Esophagus (tissue), 2 donors: Measurements from ENCODE around the gene TTLL1. TPM values are rescaled to one million over a fixed set of nuclear protein-coding genes. Genes with fewer than 3 reads are reported as not detected.
A peak's percentile ranks its signal among the peaks of the same experiment; 100 is the strongest.

Experiments used
- H3K27ac ChIP-seq, 2 donors: one replicate each; pipeline ENCODE4 v1.5.1; 2013; ENCODE audit warnings: low read depth in 2 of 2, mild to moderate bottlenecking in 2 of 2, inconsistent platforms in 1 of 2, low read length in 1 of 2, moderate library complexity in 1 of 2
- H3K27me3 ChIP-seq, 2 donors: one replicate each; pipeline ENCODE4 v1.6.1; 2013; ENCODE audit warnings: low read length in 2 of 2, control low read depth in 1 of 2, mild to moderate bottlenecking in 1 of 2; ENCODE audit not compliant: insufficient read depth in 2 of 2, control insufficient read depth in 1 of 2
- H3K36me3 ChIP-seq, 2 donors: one replicate each; pipeline ENCODE4 v1.6.1; 2013; ENCODE audit warnings: low read length in 1 of 2; ENCODE audit not compliant: control insufficient read depth in 2 of 2, insufficient read depth in 2 of 2
- H3K4me1 ChIP-seq, 2 donors: one replicate each; pipeline ENCODE4 v1.6.1; 2013; ENCODE audit warnings: low read length in 1 of 2; ENCODE audit not compliant: control insufficient read depth in 2 of 2, insufficient read depth in 2 of 2
- H3K4me3 ChIP-seq, 2 donors: one replicate each; pipeline ENCODE4 v1.5.1; 2013; ENCODE audit warnings: low read length in 2 of 2, mild to moderate bottlenecking in 2 of 2, low read depth in 1 of 2, moderate library complexity in 1 of 2
- H3K9me3 ChIP-seq, 2 donors: one replicate each; pipeline ENCODE4 v1.6.1; 2013; ENCODE audit warnings: mild to moderate bottlenecking in 2 of 2, low read depth in 1 of 2, low read length in 1 of 2, moderate library complexity in 1 of 2; ENCODE audit not compliant: control insufficient read depth in 2 of 2, insufficient read depth in 1 of 2
- WGBS, 2 donors: extraction: QIAGEN DNeasy Blood & Tissue Kit; methylation state at CpG; one replicate each; pipeline ENCODE4 v1.1.7; 2013; 5-methylcytosine and 5-hydroxymethylcytosine counted together
- polyA plus RNA-seq, 2 donors: library from polyadenylated mRNA; stranded (reverse); fragments of 200-250 nt; gene quantifications; one replicate each; pipeline ENCODE4 v1.2.3, GENCODE V29; 2013
- donor health status: healthy with polysubstance abuse.
- donor health status: Bipolar disorder and iron deficiency.

TTLL1 gene
- polyA plus RNA-seq, 2 donors, result 2.2 to 2.4 TPM

DNA sequence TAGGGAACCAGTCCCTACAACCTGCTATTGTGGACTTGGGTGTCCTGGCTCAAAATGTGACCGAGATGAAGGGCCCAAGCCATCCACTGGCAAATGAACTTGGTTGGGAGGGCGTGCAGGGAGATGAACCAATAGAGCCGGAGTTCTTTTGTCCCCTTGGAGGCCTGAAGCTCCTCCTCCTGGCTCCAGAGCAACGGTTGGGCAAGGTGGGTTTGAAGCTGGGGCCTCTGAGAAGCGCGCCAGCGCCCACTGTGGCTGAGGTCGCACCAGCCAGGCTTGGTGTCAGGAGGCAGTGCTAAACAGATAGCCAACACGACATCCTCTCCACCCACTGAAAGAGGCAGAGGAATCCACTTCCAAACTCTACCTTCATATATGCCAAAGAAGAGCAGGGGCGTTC is 38.2 kb downstream of the TTLL1 start:
- Histone ChIP-seq H3K27me3 (no peaks in the 10 kb centered on the region), H3K36me3 (peaks cover 5 to 7% of the 10 kb centered on the region in 2 donors), H3K27ac (no peak overlapping the region), H3K4me3 (no peak overlapping the region), H3K4me1 (no peaks in the 10 kb centered on the region), H3K9me3 (no peaks in the 10 kb centered on the region)
- WGBS, 2 donors, result 85 to 87% methylated on average over 10 of the region's 10 CpGs

- 79 to 84% methylated on average over 7 of the region's 7 CpGs for WGBS, 2 donors
- H3K4me3 ChIP-seq, result no peak overlapping the region
- no peak overlapping the region for H3K27ac ChIP-seq
Measured at GRCh38 chr22:43047605-43048004, 41.6 kb downstream of the TTLL1 start.

DNA sequence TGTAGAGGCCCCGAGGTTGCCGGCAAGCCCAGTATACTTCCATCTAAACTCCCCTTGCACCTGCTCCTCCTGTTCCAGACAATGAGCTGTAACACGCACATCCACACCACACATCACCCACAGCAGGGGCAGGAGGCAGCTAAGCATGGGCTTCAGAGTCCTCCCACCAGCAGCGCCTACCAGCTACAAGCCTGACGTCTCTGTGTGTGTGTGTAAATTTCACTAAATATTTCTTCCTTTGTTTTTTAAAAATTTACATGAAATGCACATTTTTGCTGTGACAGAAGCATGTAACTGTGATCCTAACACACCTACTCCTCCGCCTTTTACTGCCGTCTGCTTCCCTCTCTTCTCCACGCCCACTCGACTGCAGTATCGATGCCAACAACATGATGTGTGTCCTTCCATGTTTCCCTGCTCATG is 44.9 kb downstream of the TTLL1 start:
- 86 to 90% methylated on average over 10 of the region's 10 CpGs for WGBS, 2 donors
- Histone ChIP-seq H3K36me3 (no peaks in the 10 kb centered on the region), H3K27me3 (no peaks in the 10 kb centered on the region), H3K27ac (no peak overlapping the region), H3K4me3 (no peak overlapping the region), H3K9me3 (no peaks in the 10 kb centered on the region), H3K4me1 (peaks cover 0 to 4% of the 10 kb centered on the region in 2 donors)

More at GRCh38 chr22:43047605-43048004, 41.6 kb downstream of the TTLL1 start:
- peaks cover 5 to 7% of the 10 kb centered on the region in 2 donors for H3K36me3 ChIP-seq
- H3K9me3 ChIP-seq, result no peaks in the 10 kb centered on the region
- peaks cover 0 to under 1% of the 10 kb centered on the region in 2 donors for H3K4me1 ChIP-seq
- no peaks in the 10 kb centered on the region for H3K27me3 ChIP-seq

GRCh38 chr22:43042101-43042780 is 47.0 kb downstream of the TTLL1 start:
- H3K27me3 ChIP-seq, result no peaks in the 10 kb centered on the region
- WGBS, 2 donors, result 50 to 68% methylated on average over 20 of the region's 20 CpGs

GRCh38 chr22:43039800-43040199 is 49.4 kb downstream of the TTLL1 start:
- no peak overlapping the region for H3K4me3 ChIP-seq
- no peak overlapping the region for H3K27ac ChIP-seq
- WGBS, 2 donors, result 78 to 79% methylated on average over 13 of the region's 13 CpGs
- H3K36me3 ChIP-seq, result no peaks in the 10 kb centered on the region
- H3K27me3 ChIP-seq, result no peaks in the 10 kb centered on the region
- peaks cover 0 to 6% of the 10 kb centered on the region in 2 donors for H3K4me1 ChIP-seq
- H3K9me3 ChIP-seq, result no peaks in the 10 kb centered on the region

More at GRCh38 chr22:43042101-43042780, 47.0 kb downstream of the TTLL1 start:
- Histone ChIP-seq H3K36me3 (no peaks in the 10 kb centered on the region), H3K9me3 (no peaks in the 10 kb centered on the region), H3K4me3 (no peak overlapping the region), H3K27ac (peak overlapping the region in 1 of 2 donors; percentile 12), H3K4me1 (peaks cover 0 to 4% of the 10 kb centered on the region in 2 donors)

DNA sequence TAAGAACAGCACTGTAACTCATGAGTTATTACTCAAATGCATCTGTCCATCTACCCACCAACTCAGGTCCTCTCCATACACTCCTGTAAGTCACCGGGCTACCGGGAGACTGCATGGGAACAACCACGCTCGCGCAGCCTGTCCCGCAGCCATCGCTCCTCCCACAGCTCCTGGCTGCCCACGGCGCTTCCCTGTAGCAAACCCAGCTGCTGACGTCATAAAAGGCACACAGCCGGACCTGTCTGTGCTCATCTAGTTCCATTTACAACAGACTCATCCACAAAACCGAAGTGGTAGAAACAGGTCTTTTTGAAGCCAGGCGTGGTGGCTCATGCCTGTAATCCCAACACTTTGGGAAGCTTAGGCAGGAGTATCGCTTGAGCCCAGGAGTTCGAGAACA is 50.9 kb downstream of the TTLL1 start:
- no peaks in the 10 kb centered on the region for H3K36me3 ChIP-seq
- 85 to 88% methylated on average over 15 of the region's 15 CpGs for WGBS, 2 donors
- H3K27me3 ChIP-seq, result no peaks in the 10 kb centered on the region
- no peak overlapping the region for H3K27ac ChIP-seq
- H3K4me3 ChIP-seq, result no peak overlapping the region
- no peaks in the 10 kb centered on the region for H3K9me3 ChIP-seq
- H3K4me1 ChIP-seq, result peaks cover 0 to 6% of the 10 kb centered on the region in 2 donors

DNA sequence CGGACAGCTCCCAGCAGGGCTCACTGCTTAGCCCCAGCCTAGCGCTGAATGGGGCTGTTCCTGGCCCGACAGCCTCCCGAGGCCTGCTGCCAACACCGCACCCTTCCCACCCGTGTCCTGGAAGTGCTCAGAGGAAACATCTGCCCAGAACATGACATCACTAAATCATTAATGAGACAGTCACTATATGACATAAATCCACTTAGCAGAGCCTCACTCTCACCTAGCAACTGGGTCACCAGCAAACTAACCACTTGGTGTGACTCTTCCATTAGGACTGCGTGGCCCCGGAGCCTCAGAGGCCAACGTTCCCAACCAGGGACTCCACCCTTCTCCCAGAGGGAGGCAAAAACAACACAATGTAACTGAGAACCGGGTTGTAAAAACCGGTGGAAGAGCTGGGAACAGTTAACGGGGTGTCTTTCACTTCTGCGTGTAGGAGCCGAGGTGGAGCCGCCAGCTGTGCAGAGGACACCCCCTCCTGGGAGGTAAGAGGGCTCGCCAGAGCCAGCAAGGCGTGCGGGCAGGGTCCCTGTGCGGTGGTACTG is 52.8 kb downstream of the TTLL1 start:
- Histone ChIP-seq H3K4me1 (peaks cover 0 to 2% of the 10 kb centered on the region in 2 donors), H3K27me3 (no peaks in the 10 kb centered on the region), H3K36me3 (no peaks in the 10 kb centered on the region), H3K27ac (no peak overlapping the region), H3K9me3 (no peaks in the 10 kb centered on the region), H3K4me3 (no peak overlapping the region)
- WGBS, 2 donors, result 45 to 53% methylated on average over 19 of the region's 19 CpGs

DNA sequence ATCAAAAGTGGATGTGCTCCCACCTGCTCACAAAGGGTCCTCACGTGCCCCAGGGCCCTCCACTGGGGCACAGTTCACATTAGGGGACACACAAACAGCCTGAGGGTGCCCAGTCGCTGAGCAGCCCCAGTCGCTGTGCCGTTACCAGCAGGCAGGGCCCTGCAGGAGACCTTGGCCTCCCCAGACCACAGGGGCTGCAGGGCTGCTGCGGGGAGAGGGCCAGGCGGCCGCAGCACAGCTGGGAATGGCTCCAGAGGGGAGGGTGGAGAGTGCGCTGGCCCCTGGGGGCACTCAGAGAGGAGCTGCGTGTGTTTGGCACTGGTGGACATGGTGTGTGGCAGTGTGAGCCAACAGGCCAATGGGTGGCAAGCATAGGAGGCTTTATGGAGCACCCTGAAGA is 53.9 kb downstream of the TTLL1 start:
- Histone ChIP-seq H3K4me1 (peaks cover 0 to 2% of the 10 kb centered on the region in 2 donors), H3K36me3 (no peaks in the 10 kb centered on the region), H3K27ac (no peak overlapping the region), H3K4me3 (no peak overlapping the region), H3K9me3 (no peaks in the 10 kb centered on the region), H3K27me3 (no peaks in the 10 kb centered on the region)
- WGBS, 2 donors, result 85% methylated on average over 9 of the region's 9 CpGs

- peaks cover 0 to 7% of the 10 kb centered on the region in 2 donors for H3K4me1 ChIP-seq
- H3K36me3 ChIP-seq, result no peaks in the 10 kb centered on the region
- 64 to 70% methylated on average over 3 of the region's 3 CpGs for WGBS, 2 donors
- H3K9me3 ChIP-seq, result no peaks in the 10 kb centered on the region
- no peak overlapping the region for H3K4me3 ChIP-seq
- H3K27ac ChIP-seq, result no peak overlapping the region
- no peaks in the 10 kb centered on the region for H3K27me3 ChIP-seq
Measured at GRCh38 chr22:43031617-43032016, 57.6 kb downstream of the TTLL1 start.

- H3K9me3 ChIP-seq, result no peaks in the 10 kb centered on the region
- no peaks in the 10 kb centered on the region for H3K36me3 ChIP-seq
- WGBS, 2 donors, result 64 to 65% methylated on average over 6 of the region's 6 CpGs
- no peaks in the 10 kb centered on the region for H3K27me3 ChIP-seq
- peaks cover 0 to 13% of the 10 kb centered on the region in 2 donors for H3K4me1 ChIP-seq
- no peak overlapping the region for H3K4me3 ChIP-seq
- peak overlapping the region in 1 of 2 donors; percentile 44 for H3K27ac ChIP-seq
Measured at GRCh38 chr22:43018615-43019014, 70.6 kb downstream of the TTLL1 start.
